Neuronal stem cell (in vitro differentiated cells): ENCODE measurements around the gene TSC22D3.
A peak's percentile ranks its signal among the peaks of the same experiment; 100 is the strongest.

Experiments
- DNase-seq: peaks from one replicate; pipeline ENCODE4 v3.0.0-alpha.2; 2013; ENCODE audit warnings: low spot score
- H2AFZ ChIP-seq: one replicate; pipeline ENCODE4 v1.6.1; 2013; ENCODE audit warnings: mild to moderate bottlenecking, low read length, inconsistent platforms
- H2AK5ac ChIP-seq: 2 replicates; pipeline ENCODE4 v1.6.1; 2013; ENCODE audit warnings: low read depth, mild to moderate bottlenecking, inconsistent platforms, low read length, moderate library complexity, mixed read lengths
- H2BK120ac ChIP-seq: 2 replicates; pipeline ENCODE4 v1.6.1; 2013; ENCODE audit warnings: low read depth, mild to moderate bottlenecking, inconsistent platforms, low read length, moderate library complexity, mixed read lengths
- H2BK12ac ChIP-seq: one replicate; pipeline ENCODE4 v1.6.1; 2013; ENCODE audit warnings: low read length, inconsistent platforms
- H2BK15ac ChIP-seq: 2 replicates; pipeline ENCODE4 v1.6.1; 2013; ENCODE audit warnings: mild to moderate bottlenecking, low read length, inconsistent platforms, mixed read lengths
- H2BK5ac ChIP-seq: one replicate; pipeline ENCODE4 v1.6.1; 2013; ENCODE audit warnings: inconsistent platforms, mild to moderate bottlenecking, low read length, moderate library complexity
- H3K14ac ChIP-seq: one replicate; pipeline ENCODE4 v1.6.1; 2013; ENCODE audit warnings: low read length, inconsistent platforms
- H3K18ac ChIP-seq: 2 replicates; pipeline ENCODE4 v1.6.1; 2013; ENCODE audit warnings: low read length, inconsistent platforms
- H3K23ac ChIP-seq: 2 replicates; pipeline ENCODE4 v1.6.1; 2013; ENCODE audit warnings: low read depth, mild to moderate bottlenecking, mixed read lengths, low read length, inconsistent platforms; ENCODE audit not compliant: poor library complexity
- H3K27ac ChIP-seq: replicated peaks from 3 replicates; pipeline ENCODE4 v1.5.1; 2013; ENCODE audit warnings: low read length, inconsistent platforms
- H3K27me3 ChIP-seq, 3 experiments: 2 replicates each; pipeline ENCODE4 v1.6.1; 2013; ENCODE audit warnings: low read length in 3 of 3, mild to moderate bottlenecking in 2 of 3, inconsistent platforms in 1 of 3, low read depth in 1 of 3, mixed read lengths in 1 of 3, moderate library complexity in 1 of 3; ENCODE audit not compliant: control insufficient read depth in 3 of 3, insufficient read depth in 3 of 3
- H3K36me3 ChIP-seq, 2 donors: replicated peaks in 1 of 2; 2 replicates each; pipeline ENCODE4 v1.6.1; 2013; ENCODE audit warnings: low read length in 2 of 2; ENCODE audit not compliant: control insufficient read depth in 2 of 2, insufficient read depth in 2 of 2
- H3K4ac ChIP-seq: 2 replicates; pipeline ENCODE4 v1.6.1; 2013; ENCODE audit warnings: inconsistent platforms, mild to moderate bottlenecking, low read length, moderate library complexity
- H3K4me1 ChIP-seq, 2 donors: 1 replicate in 1 of 2; 2 replicates in 1 of 2; pipeline ENCODE4 v1.6.1; 2013; ENCODE audit warnings: low read length in 2 of 2, low read depth in 1 of 2; ENCODE audit not compliant: control insufficient read depth in 2 of 2, insufficient read depth in 1 of 2
- H3K4me2 ChIP-seq: one replicate; pipeline ENCODE4 v1.6.1; 2013; ENCODE audit warnings: mild to moderate bottlenecking, low read length, inconsistent platforms; ENCODE audit not compliant: insufficient read depth, poor library complexity, severe bottlenecking
- H3K4me3 ChIP-seq, 2 donors: 2 replicates each; pipeline ENCODE4 v1.5.1; 2013; ENCODE audit warnings: low read length in 2 of 2, mild to moderate bottlenecking in 2 of 2, inconsistent platforms in 1 of 2, moderate library complexity in 1 of 2
- H3K79me1 ChIP-seq: one replicate; pipeline ENCODE4 v1.6.1; 2013; ENCODE audit warnings: low read depth, mild to moderate bottlenecking, inconsistent platforms, low read length, moderate library complexity
- H3K9ac ChIP-seq: one replicate; pipeline ENCODE4 v1.6.1; 2013; ENCODE audit warnings: mild to moderate bottlenecking, low read depth, low read length, inconsistent platforms; ENCODE audit not compliant: poor library complexity
- H3K9me3 ChIP-seq, 2 donors: replicated peaks in 1 of 2; 2 replicates each; pipeline versions ENCODE3 to v1.6.1; 2013; ENCODE audit warnings: low read length in 2 of 2, mild to moderate bottlenecking in 2 of 2, inconsistent platforms in 1 of 2, low read depth in 1 of 2, mixed read lengths in 1 of 2, moderate library complexity in 1 of 2; ENCODE audit not compliant: control insufficient read depth in 2 of 2, insufficient read depth in 1 of 2
- H4K8ac ChIP-seq: one replicate; pipeline ENCODE4 v1.6.1; 2013; ENCODE audit warnings: low read depth, mild to moderate bottlenecking, inconsistent platforms, low read length, moderate library complexity
- H4K91ac ChIP-seq: one replicate; pipeline ENCODE4 v1.6.1; 2013; ENCODE audit warnings: low read length, low read depth, mild to moderate bottlenecking, inconsistent platforms; ENCODE audit not compliant: poor library complexity
- WGBS, 2 donors: extraction: QIAGEN DNeasy Blood & Tissue Kit; methylation state at CpG; one replicate each; pipeline ENCODE4 v1.1.7; 2013; ENCODE audit warnings: missing lambda C conversion rate in 2 of 2, mixed read lengths in 1 of 2; ENCODE audit not compliant: insufficient read length in 2 of 2, insufficient replicate concordance in 1 of 2; ENCODE audit errors: extremely low coverage in 2 of 2; 5-methylcytosine and 5-hydroxymethylcytosine counted together

TSC22D3 gene

GRCh38 chrX:107730991-107731766, 44.4 kb downstream of the TSC22D3 start:
- Histone ChIP-seq H3K4ac (no peak overlapping the region), H3K14ac (peak overlapping the region; percentile 82), H2AFZ (no peak overlapping the region), H3K9me3 (no peaks in the 10 kb centered on the region), H3K27me3 (peaks cover 0 to 18% (median 0%) of the 10 kb centered on the region in 3 experiments), H3K9ac (no peak overlapping the region), H4K91ac (no peak overlapping the region), H4K8ac (no peak overlapping the region), H2BK5ac (no peak overlapping the region), H3K27ac (no peak overlapping the region), H2AK5ac (no peak overlapping the region), H2BK12ac (no peak overlapping the region), H3K36me3 (no peaks in the 10 kb centered on the region), H3K4me3 (no peak overlapping the region), H3K18ac (no peak overlapping the region), H3K4me2 (no peak overlapping the region), H2BK120ac (no peak overlapping the region), H3K23ac (no peak overlapping the region), H3K79me1 (no peaks in the 10 kb centered on the region), H3K4me1 (peaks cover 0 to 6% of the 10 kb centered on the region in 2 donors), H2BK15ac (no peak overlapping the region)
- DNase-seq, result no peak
- no CpG with 5 or more reads among the region's 9 CpGs for WGBS, 2 donors

- Histone ChIP-seq H3K9ac (no peak overlapping the region), H2BK5ac (no peak overlapping the region), H3K36me3 (no peaks in the 10 kb centered on the region), H4K91ac (no peak overlapping the region), H2BK15ac (no peak overlapping the region), H3K4me2 (no peak overlapping the region), H3K4me1 (peaks cover 0 to 6% of the 10 kb centered on the region in 2 donors), H2AK5ac (no peak overlapping the region), H3K4ac (no peak overlapping the region), H3K79me1 (no peaks in the 10 kb centered on the region), H3K27me3 (peaks cover 0 to 18% (median 0%) of the 10 kb centered on the region in 3 experiments), H3K9me3 (no peaks in the 10 kb centered on the region), H3K4me3 (no peak overlapping the region), H3K27ac (no peak overlapping the region), H3K23ac (no peak overlapping the region), H2BK12ac (no peak overlapping the region), H2AFZ (no peak overlapping the region), H2BK120ac (no peak overlapping the region), H4K8ac (no peak overlapping the region), H3K14ac (no peak overlapping the region), H3K18ac (no peak overlapping the region)
- WGBS, 2 donors, result no CpG with 5 or more reads among the region's 1 CpG
- no peak for DNase-seq
Measured at GRCh38 chrX:107730298-107730655, 45.3 kb downstream of the TSC22D3 start.

- Histone ChIP-seq H3K36me3 (no peaks in the 10 kb centered on the region), H4K91ac (no peak overlapping the region), H3K4me3 (no peak overlapping the region), H4K8ac (no peak overlapping the region), H3K9me3 (no peaks in the 10 kb centered on the region), H2BK120ac (no peak overlapping the region), H2BK12ac (no peak overlapping the region), H3K9ac (no peak overlapping the region), H2BK5ac (no peak overlapping the region), H3K4me2 (no peak overlapping the region), H3K4me1 (peaks cover 0 to 6% of the 10 kb centered on the region in 2 donors), H3K27ac (no peak overlapping the region), H2AK5ac (no peak overlapping the region), H2AFZ (no peak overlapping the region), H3K79me1 (no peaks in the 10 kb centered on the region), H3K14ac (no peak overlapping the region), H3K4ac (no peak overlapping the region), H3K27me3 (peaks cover 0 to 21% (median 0%) of the 10 kb centered on the region in 3 experiments), H3K18ac (no peak overlapping the region), H2BK15ac (no peak overlapping the region), H3K23ac (no peak overlapping the region)
- DNase-seq, result no peak
- no CpG with 5 or more reads among the region's 8 CpGs for WGBS, 2 donors
Measured at GRCh38 chrX:107729558-107730297, 45.9 kb downstream of the TSC22D3 start.

GRCh38 chrX:107728371-107729099, 47.1 kb downstream of the TSC22D3 start:
- H3K27ac ChIP-seq, result no peak overlapping the region
- H3K4me2 ChIP-seq, result no peak overlapping the region

More at GRCh38 chrX:107728371-107729099, 47.1 kb downstream of the TSC22D3 start:
- no peaks in the 10 kb centered on the region for H3K79me1 ChIP-seq
- H3K4me3 ChIP-seq, result no peak overlapping the region
- no peak overlapping the region for H2BK15ac ChIP-seq
- no peaks in the 10 kb centered on the region for H3K36me3 ChIP-seq
- peaks cover 0 to 6% of the 10 kb centered on the region in 2 donors for H3K4me1 ChIP-seq
- H3K14ac ChIP-seq, result no peak overlapping the region
- no peak overlapping the region for H2BK12ac ChIP-seq
- H3K4ac ChIP-seq, result no peak overlapping the region
- no peak overlapping the region for H3K9ac ChIP-seq
- no peak overlapping the region for H4K8ac ChIP-seq
- H3K27me3 ChIP-seq, result peaks cover 0 to 19% (median 0%) of the 10 kb centered on the region in 3 experiments
- no peak overlapping the region for H3K23ac ChIP-seq
- no peak for DNase-seq
- H4K91ac ChIP-seq, result no peak overlapping the region
- no peak overlapping the region for H2BK120ac ChIP-seq
- WGBS, 2 donors, result no CpG with 5 or more reads among the region's 4 CpGs
- H2AK5ac ChIP-seq, result no peak overlapping the region
- H2AFZ ChIP-seq, result no peak overlapping the region
- H2BK5ac ChIP-seq, result no peak overlapping the region
- no peak overlapping the region for H3K18ac ChIP-seq
- H3K9me3 ChIP-seq, result no peaks in the 10 kb centered on the region
